ENCODE results near the gene ZBP1. TPM values are rescaled to one million over a fixed set of nuclear protein-coding genes. Genes with fewer than 3 reads are reported as not detected.

Gene ZBP1
- total RNA-seq, 1 experiment from 2014 or later = not detected

GRCh38 chr20:57567471-57568079 lies 52.7 kb downstream of the ZBP1 start:
- H3F3A ChIP-seq (ENCODE audit: low read length, unreplicated experiment) = no peaks in the 10 kb centered on the region
- peaks cover 90% of the 10 kb centered on the region for H3K27me3 ChIP-seq (ENCODE audit: low read length)
- POLR2A ChIA-PET (ENCODE audit: unreplicated experiment) = no interaction called here

GRCh38 chr20:57566803-57567459 lies 53.3 kb downstream of the ZBP1 start:
- H3K4me1 ChIP-seq (ENCODE audit: insufficient read depth, low read length) = no peaks in the 10 kb centered on the region
- H3K27me3 ChIP-seq (ENCODE audit: low read length) = peaks cover 91% of the 10 kb centered on the region
- no peaks in the 10 kb centered on the region for H3K9me3 ChIP-seq (ENCODE audit: low read length)
- H4K20me1 ChIP-seq (ENCODE audit: low read length) = no peaks in the 10 kb centered on the region
- no peak for DNase-seq
- intact Hi-C loops (cut with micrococcal nuclease) = no loop called here
- TF ChIP-seq EZH2phosphoT487 (IDR thresholded peaks at IDR 0.05; ENCODE audit: borderline replicate concordance, low read length) (no peak), EZH2 (IDR thresholded peaks at IDR 0.05; ENCODE audit: low read length, unreplicated experiment) (no peak), CTCF (conservative IDR thresholded peaks at IDR 0.05; ENCODE audit: low read depth, low read length) (no peak)
- no peaks in the 10 kb centered on the region for H3K36me3 ChIP-seq (ENCODE audit: low read depth, low read length)
- no peak overlapping the region for H3K27ac ChIP-seq (ENCODE audit: low read length)
- CTCF ChIA-PET = no interaction called here
- H3K9me2 ChIP-seq (replicated peaks; ENCODE audit: low read length) = no peaks in the 10 kb centered on the region
- POLR2A ChIA-PET (ENCODE audit: unreplicated experiment) = no interaction called here
- no TSS peak for BruUV-seq (replicated peaks)
- ATAC-seq = no peak
- no peak overlapping the region for H3K9ac ChIP-seq (ENCODE audit: low read length)
- no peak overlapping the region for H3K4me2 ChIP-seq (ENCODE audit: low read length)
- H2AFZ ChIP-seq (ENCODE audit: low read length) = no peak overlapping the region
- no peaks in the 10 kb centered on the region for H3K79me2 ChIP-seq (ENCODE audit: low read length)
- no peak overlapping the region for H3K4me3 ChIP-seq (ENCODE audit: low read length)
- H3F3A ChIP-seq (ENCODE audit: low read length, unreplicated experiment) = no peaks in the 10 kb centered on the region

More at GRCh38 chr20:57567471-57568079, 52.7 kb downstream of the ZBP1 start:
- Histone ChIP-seq H3K36me3 (ENCODE audit: low read depth, low read length) (no peaks in the 10 kb centered on the region), H3K9me3 (ENCODE audit: low read length) (no peaks in the 10 kb centered on the region), H2AFZ (ENCODE audit: low read length) (no peak overlapping the region), H3K79me2 (ENCODE audit: low read length) (no peaks in the 10 kb centered on the region), H3K9ac (ENCODE audit: low read length) (no peak overlapping the region), H3K27ac (ENCODE audit: low read length) (no peak overlapping the region), H3K4me3 (ENCODE audit: low read length) (no peak overlapping the region), H3K4me2 (ENCODE audit: low read length) (no peak overlapping the region), H3K4me1 (ENCODE audit: insufficient read depth, low read length) (no peaks in the 10 kb centered on the region), H4K20me1 (ENCODE audit: low read length) (no peaks in the 10 kb centered on the region), H3K9me2 (replicated peaks; ENCODE audit: low read length) (no peaks in the 10 kb centered on the region)
- ATAC-seq (no peak), DNase-seq (no peak)
- no TSS peak for BruUV-seq (replicated peaks)
- CTCF ChIA-PET = no interaction called here
- TF ChIP-seq EZH2phosphoT487 (IDR thresholded peaks at IDR 0.05; ENCODE audit: borderline replicate concordance, low read length) (no peak), CTCF (conservative IDR thresholded peaks at IDR 0.05; ENCODE audit: low read depth, low read length) (no peak), EZH2 (IDR thresholded peaks at IDR 0.05; ENCODE audit: low read length, unreplicated experiment) (no peak)
- intact Hi-C loops (cut with micrococcal nuclease) = no loop called here

GRCh38 chr20:57566399-57566798 lies 53.8 kb downstream of the ZBP1 start:
- Histone ChIP-seq H3K4me2 (ENCODE audit: low read length) (no peak overlapping the region), H3K36me3 (ENCODE audit: low read depth, low read length) (no peaks in the 10 kb centered on the region), H3K27me3 (ENCODE audit: low read length) (peaks cover 94% of the 10 kb centered on the region), H3K79me2 (ENCODE audit: low read length) (no peaks in the 10 kb centered on the region), H3K9ac (ENCODE audit: low read length) (no peak overlapping the region), H4K20me1 (ENCODE audit: low read length) (no peaks in the 10 kb centered on the region), H3F3A (ENCODE audit: low read length, unreplicated experiment) (no peaks in the 10 kb centered on the region), H3K4me3 (ENCODE audit: low read length) (no peak overlapping the region), H2AFZ (ENCODE audit: low read length) (no peak overlapping the region), H3K27ac (ENCODE audit: low read length) (no peak overlapping the region), H3K4me1 (ENCODE audit: insufficient read depth, low read length) (no peaks in the 10 kb centered on the region), H3K9me2 (replicated peaks; ENCODE audit: low read length) (no peaks in the 10 kb centered on the region), H3K9me3 (ENCODE audit: low read length) (no peaks in the 10 kb centered on the region)
- no peak for DNase-seq
- ATAC-seq = no peak
- CTCF ChIA-PET = no interaction called here
- POLR2A ChIA-PET (ENCODE audit: unreplicated experiment) = no interaction called here
- TF ChIP-seq EZH2phosphoT487 (IDR thresholded peaks at IDR 0.05; ENCODE audit: borderline replicate concordance, low read length) (no peak), EZH2 (IDR thresholded peaks at IDR 0.05; ENCODE audit: low read length, unreplicated experiment) (no peak), CTCF (conservative IDR thresholded peaks at IDR 0.05; ENCODE audit: low read depth, low read length) (no peak; the same call in 1 of the 2 replicates)
- intact Hi-C loops (cut with micrococcal nuclease) = no loop called here
- BruUV-seq (replicated peaks) = no TSS peak
